HepG2 (cell line): ENCODE results near the gene NOL4L. TPM values are rescaled to one million over a fixed set of nuclear protein-coding genes. Genes with fewer than 3 reads are reported as not detected.
A peak's percentile ranks its signal among the peaks of the same experiment; 100 is the strongest.

ENCODE experiments used
- ATAC-seq: fragments of 200-7000 bp; cut with Tn5 transposase; 3 replicates; pipeline ENCODE4 v1.9.1; 2020; ENCODE audit warnings: mild to moderate bottlenecking, moderate library complexity
- BruUV-seq: library from RNA; stranded (reverse); fragments of 400-500 nt; replicated peaks from 2 replicates; lab custom pipeline; 2021; lab: Mats Ljungman, UMichigan
- CTCF ChIA-PET: fragments of 300-600 bp; formaldehyde crosslinking; extraction: SDS; loops from one replicate; lab custom pipeline; 2021; ENCODE audit warnings: low total read pairs, inconsistent platforms, low intra/inter-chr PET ratio; lab: Yijun Ruan, JAX
- POLR2A ChIA-PET: fragments of 350-600 bp; sonication (Branson Sonifier 250); formaldehyde crosslinking; loops from one replicate; lab custom pipeline; 2020; ENCODE audit warnings: antibody characterized with exemption, inconsistent platforms; lab: Yijun Ruan, JAX
- DNase-seq: peaks from one replicate; pipeline ENCODE4 v3.0.0-alpha.2; 2015; ENCODE audit warnings: low spot score
- FAIRE-seq: peaks from 3 replicates; lab custom pipeline; 2011; peaks lifted over from hg19 to GRCh38; lab: Jason Lieb, UNC
- H2AFZ ChIP-seq: one replicate; pipeline ENCODE4 v1.6.1; 2011; ENCODE audit warnings: low read length, inconsistent platforms
- H3K27ac ChIP-seq: fragments of 300-600 bp; 3 replicates; pipeline ENCODE4 v1.8.0; 2011; ENCODE audit warnings: mixed run types, mild to moderate bottlenecking, mixed read lengths, low read length, inconsistent platforms; ENCODE audit not compliant: insufficient read depth; ENCODE audit errors: extremely low read length
- H3K27me3 ChIP-seq, 2 experiments: fragments of 200-600 bp in 1 of 2; 2 replicates in 1 of 2; 3 replicates in 1 of 2; pipeline versions ENCODE4 v1.6.0 to v1.8.0; 2011; ENCODE audit warnings: low read length in 2 of 2, mild to moderate bottlenecking in 2 of 2, moderate library complexity in 2 of 2, inconsistent platforms in 1 of 2; ENCODE audit not compliant: insufficient read depth in 2 of 2, control insufficient read depth in 1 of 2
- H3K36me3 ChIP-seq, 2 experiments: fragments of 200-600 bp in 1 of 2; replicated peaks in 1 of 2; 2 replicates in 1 of 2; 3 replicates in 1 of 2; pipeline versions ENCODE4 v1.5.1 to v1.8.0; 2011; ENCODE audit warnings: low read length in 2 of 2, inconsistent platforms in 1 of 2; ENCODE audit not compliant: insufficient read depth in 2 of 2, control insufficient read depth in 1 of 2
- H3K4me1 ChIP-seq: 2 replicates; pipeline ENCODE4 v1.5.1; 2012; ENCODE audit warnings: low read length, inconsistent platforms; ENCODE audit not compliant: insufficient read depth
- H3K4me2 ChIP-seq: 2 replicates; pipeline ENCODE4 v1.6.0; 2011; ENCODE audit warnings: low read depth, low read length, inconsistent platforms
- H3K4me3 ChIP-seq, 3 experiments: fragments of 200-600 bp in 1 of 3; sonication (generic), shearing (Covaris generic) in 1 of 3; replicated peaks in 1 of 3; 2 replicates each; pipeline ENCODE4 v1.5.1; 2011 to 2016; ENCODE audit warnings: low read length in 3 of 3, inconsistent platforms in 2 of 3, low read depth in 2 of 3, mild to moderate bottlenecking in 2 of 3, control low read depth in 1 of 3, mixed read lengths in 1 of 3; ENCODE audit not compliant: insufficient read depth in 1 of 3
- H3K79me2 ChIP-seq: one replicate; pipeline ENCODE4 v1.6.1; 2011; ENCODE audit warnings: low read length, inconsistent platforms; ENCODE audit not compliant: insufficient read depth
- H3K9ac ChIP-seq: 2 replicates; pipeline ENCODE4 v1.6.0; 2011; ENCODE audit warnings: mild to moderate bottlenecking, low read depth, low read length, inconsistent platforms; ENCODE audit not compliant: insufficient read depth
- H3K9me3 ChIP-seq: 2 replicates; pipeline ENCODE4 v1.5.1; 2012; ENCODE audit warnings: mild to moderate bottlenecking, low read length
- H4K20me1 ChIP-seq: 2 replicates; pipeline ENCODE4 v1.6.0; 2011; ENCODE audit warnings: inconsistent platforms, mild to moderate bottlenecking, low read length, moderate library complexity; ENCODE audit not compliant: insufficient read depth
- AGO1 ChIP-seq: fragments of 200-400 bp; formaldehyde crosslinking; IDR thresholded peaks from 2 replicates; pipeline ENCODE4 v1.6.1; 2017; ENCODE audit warnings: mild to moderate bottlenecking, low read depth, low read length, moderate library complexity; ENCODE audit not compliant: poor library complexity, severe bottlenecking
- HES4 ChIP-seq: sonication (generic); formaldehyde crosslinking; IDR thresholded peaks from 2 replicates; pipeline ENCODE4 v1.9.0; 2021; ENCODE audit warnings: mild to moderate bottlenecking, missing genetic modification reagents, borderline replicate concordance
- HNRNPL ChIP-seq: fragments of 200-400 bp; formaldehyde crosslinking; IDR thresholded peaks from 2 replicates; pipeline ENCODE4 v1.6.1; 2017; ENCODE audit warnings: mild to moderate bottlenecking, low read depth, low read length
- NFE2 ChIP-seq: sonication (generic); formaldehyde crosslinking; IDR thresholded peaks from 2 replicates; pipeline ENCODE4 v1.4.0; 2020; ENCODE audit warnings: missing genetic modification reagents
- NFIB ChIP-seq: sonication (generic); formaldehyde crosslinking; IDR thresholded peaks from 2 replicates; pipeline ENCODE4 v1.9.0; 2021; ENCODE audit warnings: missing genetic modification reagents, mild to moderate bottlenecking, borderline replicate concordance
- THAP7 ChIP-seq: sonication (generic); formaldehyde crosslinking; IDR thresholded peaks from 2 replicates; pipeline ENCODE4 v1.8.1; 2023; ENCODE audit warnings: mild to moderate bottlenecking, missing genetic modification reagents
- ZKSCAN1 ChIP-seq: fragments of 150-350 bp; IDR thresholded peaks from 2 replicates; pipeline ENCODE4 v1.6.1; 2014; ENCODE audit warnings: low read length
- ZNF10 ChIP-seq: sonication (generic); formaldehyde crosslinking; IDR thresholded peaks from 2 replicates; pipeline ENCODE4 v1.4.0; 2020; ENCODE audit warnings: mild to moderate bottlenecking, low read depth, missing genetic modification reagents, borderline replicate concordance
- ZNF576 ChIP-seq: sonication (generic); formaldehyde crosslinking; IDR thresholded peaks from 2 replicates; pipeline ENCODE4 v1.4.0; 2020; ENCODE audit warnings: mild to moderate bottlenecking, missing genetic modification reagents
- ZNF605 ChIP-seq: sonication (generic); formaldehyde crosslinking; IDR thresholded peaks from 2 replicates; pipeline ENCODE4 v1.8.0; 2022; ENCODE audit warnings: mild to moderate bottlenecking, missing genetic modification reagents
- ZNF646 ChIP-seq: sonication (generic); formaldehyde crosslinking; IDR thresholded peaks from 2 replicates; pipeline ENCODE4 v1.9.0; 2021; ENCODE audit warnings: mild to moderate bottlenecking, missing genetic modification reagents
- WGBS: methylation state at CpG from one replicate; pipeline ENCODE4 v1.1.6; 2017; ENCODE audit warnings: low lambda C conversion rate; 5-methylcytosine and 5-hydroxymethylcytosine counted together
- in situ Hi-C: cut with HindIII; loops from 2 replicates; pipeline ENCODE4 v1.10.0; 2017; ENCODE audit warnings: low pct_unique_long_range_greater_than_20kb; ENCODE audit not compliant: extremely low pct_ligation_motif_present
- intact Hi-C: fragments of 100-400 bp; cut with micrococcal nuclease; formaldehyde crosslinking; loops from one replicate; pipeline ENCODE4 v1.10.0; 2022; ENCODE audit not compliant: unreplicated experiment
- polyA plus RNA-seq, 8 experiments: library from polyadenylated mRNA; depleted of rRNA in 3 of 8; stranded (reverse) in 7 of 8; unstranded in 1 of 8; fragments of >200 nt; fragmentation: Illumina TruSeq in 4 of 8; extraction: Trizol in 4 of 8; gene quantifications; 2 replicates each; pipeline versions ENCODE4 v1.2.1 to v1.2.3, GENCODE V29; 2011 to 2016; ENCODE audit warnings: low read depth in 4 of 8, missing spikeins in 1 of 8, mixed read lengths in 1 of 8; ENCODE audit not compliant: insufficient read depth in 1 of 8
- total RNA-seq, 5 experiments: library from RNA; depleted of rRNA; stranded (reverse); fragments of >200 nt; fragmentation: Illumina TruSeq; extraction: Trizol; gene quantifications; 2 replicates each; pipeline ENCODE4 v1.2.3, GENCODE V29; 2016; ENCODE audit warnings: low read depth in 1 of 5

NOL4L gene
- total and polyA plus RNA-seq, 2 of the 13 experiments (the other 11 are each of a cell fraction or from before 2014, with no cell fraction given), result 16.6 to 35.4 TPM

- H4K20me1 ChIP-seq, result no peaks in the 10 kb centered on the region
- intact Hi-C loops, result no loop called here
- H3K27ac ChIP-seq, result no peak overlapping the region
- ATAC-seq, result peak; percentile 7
- no TSS peak for BruUV-seq
- CTCF ChIA-PET, result no interaction called here
- H3K9me3 ChIP-seq, result no peaks in the 10 kb centered on the region
- H3K36me3 ChIP-seq, result no peaks in the 10 kb centered on the region
- no peaks in the 10 kb centered on the region for H3K79me2 ChIP-seq
- no peak overlapping the region for H3K4me2 ChIP-seq
- H3K4me1 ChIP-seq, result peaks cover 62% of the 10 kb centered on the region
- H2AFZ ChIP-seq, result no peak overlapping the region
- no peak overlapping the region for H3K9ac ChIP-seq
- POLR2A ChIA-PET, result interaction anchor here (1.4 kb wide), 1 partner anchor 16 kb away, joined by 3 read pairs; no protein-coding TSS in a partner anchor
- no peak for FAIRE-seq
- in situ Hi-C loops, result no loop called here
- no peak overlapping the region for H3K4me3 ChIP-seq
- peaks cover 39 to 93% of the 10 kb centered on the region in 2 experiments for H3K27me3 ChIP-seq
- DNase-seq, result no peak
- 48% methylated on average over 21 of the region's 22 CpGs for WGBS
- TF ChIP-seq ZNF576 (CRISPR knock-in tag) (0 out of 2 replicates have a peak, but pooled peaks have one; percentile 36), HNRNPL (no peak), ZNF646 (0 out of 2 replicates have a peak, but pooled peaks have one; percentile 14), ZKSCAN1 (peak; percentile 73), ZNF605 (CRISPR knock-in tag) (0 out of 2 replicates have a peak, but pooled peaks have one; percentile 35), HES4 (CRISPR knock-in tag) (0 out of 2 replicates have a peak, but pooled peaks have one; percentile 25), NFE2 (no peak), ZNF10 (no peak), THAP7 (CRISPR knock-in tag) (0 out of 2 replicates have a peak, but pooled peaks have one; percentile 19), AGO1 (peak; percentile 31), NFIB (0 out of 2 replicates have a peak, but pooled peaks have one; percentile 22)
Observed at GRCh38 chr20:32607727-32608663, 22.9 kb upstream of the NOL4L start.
